NCI-H1105 (cell line): Measurements from ENCODE around the gene ADH1A.
"Not testable (repeated sequence)": the region's sequence is repeated elsewhere in the genome, so short reads cannot be mapped to it uniquely, and the experiment has no call there.

Experiments used
- DNase-seq: peaks from one replicate; lab custom pipeline; 2025; lab: John Stamatoyannopoulos, UW

ADH1A gene

GRCh38 chr4:99281261-99281660 is 9.5 kb downstream of the ADH1A start:
- DNase-seq: no peak

GRCh38 chr4:99276417-99276816 is 14.4 kb downstream of the ADH1A start:
- no peak for DNase-seq

GRCh38 chr4:99275885-99276284 is 14.9 kb downstream of the ADH1A start:
- DNase-seq: no peak

- DNase-seq: no peak
These were observed 15.7 kb downstream of the ADH1A start for GRCh38 chr4:99275050-99275449.

- no peak for DNase-seq
These were observed 17.1 kb downstream of the ADH1A start for GRCh38 chr4:99273704-99274103.

GRCh38 chr4:99264927-99265326 is 25.9 kb downstream of the ADH1A start:
- no peak for DNase-seq

GRCh38 chr4:99252746-99253145 is 38.0 kb downstream of the ADH1A start:
- no peak for DNase-seq

GRCh38 chr4:99248714-99249113 is 42.1 kb downstream of the ADH1A start:
- DNase-seq: no peak

- no peak for DNase-seq
These were observed 54.8 kb downstream of the ADH1A start for GRCh38 chr4:99235955-99236354.

- no peak for DNase-seq
These were observed 56.3 kb downstream of the ADH1A start for GRCh38 chr4:99234331-99235010.

GRCh38 chr4:99233397-99233796 is 57.4 kb downstream of the ADH1A start:
- DNase-seq: not testable (repeated sequence)

GRCh38 chr4:99228706-99229105 is 62.1 kb downstream of the ADH1A start:
- DNase-seq: not testable (repeated sequence)

- DNase-seq: not testable (repeated sequence)
These were observed 63.1 kb downstream of the ADH1A start for GRCh38 chr4:99227646-99228045.
